Stimulated activated CD4-positive, alpha-beta T cell treated with anti-CD3 and anti-CD28 coated beads, Interleukin-4, amount 100 ng/mL, for 24 hours (primary cell): Measurements from ENCODE around the gene RBMS3.

ENCODE experiments used
- DNase-seq: peaks from one replicate; pipeline ENCODE4 v3.0.0-alpha.2; 2020

The RBMS3 gene

DNA sequence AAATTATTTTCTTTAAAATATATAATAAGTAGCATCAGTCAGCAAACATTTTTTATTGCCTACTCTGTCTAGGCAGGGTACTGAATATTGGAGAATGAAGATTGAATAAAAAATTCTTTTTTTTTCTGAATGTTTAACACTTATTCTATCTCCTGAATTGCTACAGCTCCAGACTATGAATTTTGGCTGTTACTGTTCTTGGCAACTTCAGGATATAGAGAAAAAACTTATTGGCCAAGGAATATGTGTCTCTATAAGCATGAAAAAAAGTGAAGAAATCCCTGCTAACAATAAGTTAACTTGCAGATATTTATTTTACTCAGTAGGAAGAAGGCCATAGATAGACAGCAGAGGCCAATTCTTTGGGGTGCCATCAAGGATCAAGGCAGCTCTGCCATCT lies 309.6 kb downstream of the RBMS3 start:
- no peak for DNase-seq

DNA sequence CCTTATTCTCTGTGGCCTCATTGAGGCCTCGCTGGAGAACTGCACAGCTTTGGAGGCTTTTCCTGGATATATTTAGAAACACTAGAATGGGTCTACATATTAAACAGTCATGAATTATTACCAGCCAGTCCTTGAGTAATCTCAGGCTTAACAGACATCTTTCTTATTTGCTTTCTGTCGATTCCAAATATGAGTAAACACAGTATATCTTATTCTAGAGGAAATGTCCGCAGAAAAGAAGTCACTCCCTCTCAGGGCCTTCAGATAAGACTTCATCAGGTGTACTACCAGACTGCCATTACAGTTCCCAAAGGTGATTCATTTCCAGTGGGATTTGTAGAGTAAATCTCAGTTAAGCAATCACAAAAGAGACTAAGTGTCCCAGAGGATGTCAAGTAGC lies 310.7 kb downstream of the RBMS3 start:
- DNase-seq, result no peak

DNA sequence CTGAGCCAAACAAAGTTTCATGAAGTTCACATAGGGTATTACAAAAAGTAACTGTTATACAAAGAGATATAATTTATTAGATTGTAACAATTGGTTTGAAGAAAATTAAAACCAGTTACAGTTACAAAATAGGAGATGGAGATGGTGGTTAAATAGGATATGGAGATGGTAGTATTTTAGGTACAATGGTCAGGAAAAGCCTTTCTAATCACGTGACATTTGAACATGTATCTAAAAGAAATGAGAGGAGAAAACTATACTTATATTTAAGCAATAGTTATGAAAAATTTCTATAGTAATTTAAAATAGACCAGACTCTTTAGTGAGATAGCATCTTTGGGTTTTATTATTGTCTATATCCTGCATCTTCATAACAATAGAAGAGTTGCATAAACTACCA lies 312.9 kb downstream of the RBMS3 start:
- DNase-seq, result no peak

DNA sequence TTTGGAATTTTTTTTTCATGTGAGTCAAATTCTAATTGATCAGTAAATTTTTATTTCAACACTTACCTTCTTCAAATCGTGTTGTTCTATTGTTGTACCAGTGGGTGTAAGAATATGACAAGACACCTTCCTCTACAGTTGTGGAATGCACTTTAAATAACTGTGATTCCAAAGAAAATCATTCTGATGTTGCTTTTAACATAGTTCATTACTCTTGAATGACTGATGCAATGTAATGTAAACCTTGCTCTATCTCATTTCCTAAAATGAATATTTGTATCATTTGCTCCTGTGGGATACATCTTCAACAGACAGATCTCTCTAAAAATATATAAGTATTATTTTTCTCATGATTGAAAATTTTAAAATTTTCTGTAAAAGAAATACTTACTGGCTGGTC lies 313.4 kb downstream of the RBMS3 start:
- DNase-seq, result no peak

DNA sequence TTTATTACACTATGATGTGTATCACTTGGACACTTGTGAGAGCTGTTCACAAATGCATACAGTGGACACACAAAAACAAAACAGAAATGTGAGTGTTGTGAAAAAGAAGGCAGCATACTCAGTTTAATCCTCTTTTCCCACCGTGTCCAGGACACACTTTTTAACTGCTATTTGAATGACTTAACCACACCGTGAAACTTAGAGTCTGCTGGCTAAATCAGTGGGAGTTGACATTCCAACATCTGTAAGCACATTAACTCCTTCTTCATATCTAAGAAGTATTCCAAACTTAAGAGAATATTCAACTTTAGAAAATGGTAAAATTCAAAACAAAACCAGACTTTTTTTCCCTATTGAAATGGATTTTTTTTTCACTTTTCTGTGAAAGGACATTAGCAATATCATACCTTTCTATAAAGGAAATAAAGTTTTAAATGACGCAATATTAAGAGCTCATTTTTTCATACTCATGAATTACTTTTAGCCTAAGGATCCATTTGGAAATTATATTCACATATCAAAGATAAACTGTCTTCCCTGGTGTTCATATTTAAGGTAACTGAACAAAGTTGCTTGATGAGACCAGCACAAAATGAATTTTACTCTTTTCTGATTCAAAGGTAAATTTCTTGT lies 316.6 kb downstream of the RBMS3 start:
- DNase-seq, result no peak

DNA sequence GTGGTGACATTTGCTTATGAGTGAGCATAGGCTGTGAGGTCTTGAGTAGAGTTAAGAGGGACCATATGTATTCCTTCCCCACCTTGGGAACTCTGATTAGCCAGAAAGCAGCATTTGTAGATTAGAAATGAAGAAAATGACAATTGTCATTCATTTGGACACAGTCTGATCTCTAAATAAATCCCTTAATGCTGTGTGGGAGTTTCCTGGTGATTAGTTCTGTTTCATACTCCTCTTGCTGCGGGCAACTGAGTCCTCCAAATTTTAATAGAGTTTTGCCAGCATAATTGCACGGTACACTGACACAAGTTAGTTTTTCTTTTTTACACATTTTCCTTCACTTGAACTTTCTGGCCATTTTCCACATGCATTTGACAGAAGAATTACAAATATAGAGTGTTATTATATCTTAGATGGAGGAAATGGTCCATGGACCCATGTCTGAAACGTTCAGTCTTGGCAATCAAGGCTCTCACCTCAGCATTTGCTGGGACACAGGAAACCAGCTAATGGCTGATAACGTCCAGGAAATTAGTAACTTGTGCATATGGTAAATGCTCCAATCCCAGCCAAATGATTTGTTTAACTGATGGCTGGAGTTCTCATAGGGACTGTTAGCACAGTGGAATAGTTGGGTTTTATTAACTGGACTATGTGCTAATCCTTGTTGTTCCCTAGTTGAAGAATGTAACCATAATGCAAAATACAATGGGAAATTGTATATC lies 321.2 kb downstream of the RBMS3 start:
- no peak for DNase-seq

DNA sequence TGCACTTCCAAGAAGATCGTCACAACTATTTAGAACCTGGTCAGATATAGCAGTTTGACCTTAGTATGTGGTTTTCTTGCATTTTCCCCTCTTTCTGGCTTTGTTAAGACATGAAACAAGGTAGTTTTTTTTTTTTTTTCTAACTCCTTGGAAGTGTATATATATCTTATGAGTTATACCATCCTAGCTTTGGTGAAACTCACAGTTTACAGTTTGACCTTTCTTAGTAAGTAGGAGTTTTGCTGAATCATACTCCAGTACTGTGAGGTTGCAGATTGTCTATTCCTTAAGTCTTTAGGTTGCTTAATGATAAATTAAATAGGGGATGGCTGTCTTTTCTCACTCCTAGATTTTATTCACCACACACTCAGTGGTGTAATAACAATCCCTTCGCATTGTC lies 325.0 kb downstream of the RBMS3 start:
- no peak for DNase-seq

DNA sequence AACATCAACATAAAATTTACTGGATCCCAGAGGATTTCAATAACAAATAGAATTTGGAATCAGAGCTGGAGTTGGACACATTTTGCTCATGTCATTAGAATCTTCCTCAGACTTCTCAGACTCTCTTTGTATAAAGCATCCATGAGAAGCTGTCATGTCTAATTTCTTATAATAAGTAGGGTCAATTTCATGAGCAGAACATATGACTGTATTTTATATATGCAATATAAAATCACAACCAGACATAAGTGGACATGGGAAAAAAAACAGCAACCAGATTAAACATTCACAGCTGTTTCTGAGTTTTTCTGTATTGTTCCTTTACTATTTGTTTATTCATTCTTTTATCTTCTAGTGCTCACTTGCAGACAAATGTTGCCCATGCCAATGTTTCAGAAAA lies 325.5 kb downstream of the RBMS3 start:
- DNase-seq, result no peak

DNA sequence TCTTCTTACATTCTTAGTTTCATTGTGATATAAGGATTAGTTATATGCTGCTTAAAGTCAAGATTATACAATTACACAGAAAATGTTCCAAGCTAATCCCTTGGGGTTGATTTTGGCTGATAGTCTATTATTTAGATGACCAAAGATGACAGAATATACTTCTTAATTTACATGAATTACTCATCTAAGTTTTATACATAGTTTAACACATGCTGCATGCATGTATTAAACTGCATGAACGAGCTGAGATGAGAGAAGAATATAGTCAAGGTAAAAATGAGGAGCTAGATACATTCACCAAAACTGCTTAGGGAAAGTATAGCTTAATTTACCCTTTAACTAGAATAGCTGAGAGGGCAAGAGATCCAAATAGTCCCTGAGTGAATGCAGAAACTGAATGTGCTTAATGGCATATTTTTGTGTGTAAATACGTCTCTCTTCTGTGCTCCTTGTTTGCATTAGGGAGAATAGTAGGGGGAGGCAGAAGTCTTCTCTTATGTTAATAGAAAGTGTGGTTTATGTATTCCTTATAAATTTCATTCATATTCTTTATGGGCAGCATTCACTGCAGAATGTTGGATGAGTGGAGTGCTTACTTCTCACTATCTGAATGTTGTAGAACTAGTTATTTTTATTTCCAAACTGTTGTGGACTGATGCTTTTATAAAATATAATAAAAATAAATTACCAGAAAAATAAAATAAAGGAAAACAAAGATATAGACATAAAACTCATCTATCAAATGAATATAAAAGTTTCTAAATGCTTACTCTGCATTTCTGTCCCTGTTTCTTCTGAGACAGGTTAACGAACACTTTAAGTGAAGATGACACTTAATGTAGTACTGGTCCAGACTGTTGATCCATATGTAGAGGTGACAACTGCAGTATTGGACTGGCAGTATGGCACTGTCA lies 327.8 kb downstream of the RBMS3 start:
- DNase-seq, result no peak

DNA sequence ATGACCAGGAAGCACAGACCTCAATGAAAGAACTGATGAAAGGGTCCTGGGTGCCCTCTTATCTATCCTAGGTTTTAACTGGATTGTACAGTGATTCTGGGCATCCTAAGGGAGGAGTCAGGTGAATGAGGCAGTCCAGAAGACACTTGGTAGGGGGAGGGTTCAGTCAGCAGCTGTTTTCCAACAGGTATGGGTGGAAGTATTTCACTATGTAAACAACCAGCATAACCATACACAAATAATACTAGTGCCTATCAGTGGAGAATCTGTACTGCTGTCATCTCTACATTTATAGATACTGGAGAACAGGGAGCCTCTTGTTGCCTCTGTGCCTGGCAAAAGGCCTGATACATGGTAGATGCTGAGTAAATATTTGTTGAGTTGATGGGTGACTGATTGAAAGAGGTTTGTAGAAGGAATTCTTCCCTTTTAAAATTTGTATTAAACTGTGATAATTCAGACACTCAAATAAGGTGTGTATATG lies 328.5 kb downstream of the RBMS3 start:
- DNase-seq, result no peak

DNA sequence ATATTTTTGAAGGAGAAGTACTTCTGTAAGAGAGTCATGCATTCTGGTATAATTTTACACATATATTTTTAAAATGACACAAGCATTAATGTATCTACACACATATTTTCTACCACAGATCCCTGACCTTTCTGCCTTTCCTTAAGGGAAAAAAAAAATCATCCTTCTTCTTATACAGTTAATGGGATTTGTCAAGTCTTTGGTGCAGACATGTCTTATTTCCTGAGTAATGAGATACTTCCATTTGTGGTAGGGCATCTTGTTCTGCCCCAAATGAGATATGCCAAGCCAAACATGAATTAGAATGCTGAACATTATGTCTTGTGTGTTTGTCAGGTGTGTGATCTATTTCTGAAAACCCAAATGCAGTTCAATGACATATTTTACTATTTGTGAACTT lies 329.9 kb downstream of the RBMS3 start:
- no peak for DNase-seq

DNA sequence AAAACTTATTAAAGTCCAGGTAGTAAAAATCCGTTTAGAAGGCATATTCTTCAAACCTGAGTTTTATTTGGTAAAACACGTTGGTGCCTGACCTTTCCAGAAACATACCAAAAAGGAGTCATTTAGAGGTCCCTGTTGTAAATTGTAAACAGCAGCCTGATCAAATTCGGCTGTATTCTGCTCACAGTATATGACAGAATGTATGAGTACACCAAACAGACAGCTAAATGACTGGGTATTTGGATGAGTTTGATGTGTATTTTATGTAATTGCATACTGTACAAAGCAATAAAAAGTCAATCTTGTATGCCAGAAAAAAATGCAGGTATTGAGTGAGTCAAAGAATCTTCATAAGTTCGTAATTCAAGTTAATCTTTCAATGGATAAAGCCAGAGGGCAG lies 330.4 kb downstream of the RBMS3 start:
- DNase-seq, result no peak

DNA sequence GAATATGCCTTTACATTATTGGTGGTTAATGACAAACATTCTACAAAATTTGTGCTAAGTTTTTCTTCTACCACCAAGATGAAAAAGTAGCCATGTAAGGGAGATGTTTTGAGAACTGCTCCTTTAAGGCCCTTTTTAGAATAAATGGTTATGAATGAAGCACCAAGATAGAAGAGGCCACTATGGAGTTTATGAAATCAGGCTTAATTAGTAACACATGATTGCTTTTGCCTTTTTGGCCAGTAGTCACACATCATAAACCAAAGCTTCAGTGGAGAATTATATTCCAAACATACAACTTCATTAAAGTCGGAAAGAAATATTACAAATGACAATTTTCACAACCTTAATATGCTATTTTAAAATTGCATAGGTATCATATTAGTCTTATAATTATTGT lies 331.7 kb downstream of the RBMS3 start:
- DNase-seq, result no peak

DNA sequence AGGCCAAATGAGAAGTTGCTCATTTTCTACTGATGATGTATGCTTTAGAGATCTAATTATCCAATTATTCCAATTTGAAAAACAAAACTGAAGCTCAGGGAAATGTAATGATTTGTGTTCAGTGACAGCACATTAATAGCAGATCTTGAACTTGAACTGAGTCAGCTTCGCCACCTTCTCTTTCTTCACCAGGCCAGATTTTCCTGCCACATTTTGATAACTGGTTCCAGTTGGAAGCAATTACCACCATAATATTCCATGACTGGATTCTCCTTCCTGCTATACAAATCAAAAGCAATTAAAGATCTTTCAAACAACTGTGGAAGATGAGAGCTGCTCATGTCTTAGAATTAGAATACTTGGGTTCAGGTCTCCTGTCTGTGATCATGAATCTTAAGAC lies 334.1 kb downstream of the RBMS3 start:
- DNase-seq, result no peak

DNA sequence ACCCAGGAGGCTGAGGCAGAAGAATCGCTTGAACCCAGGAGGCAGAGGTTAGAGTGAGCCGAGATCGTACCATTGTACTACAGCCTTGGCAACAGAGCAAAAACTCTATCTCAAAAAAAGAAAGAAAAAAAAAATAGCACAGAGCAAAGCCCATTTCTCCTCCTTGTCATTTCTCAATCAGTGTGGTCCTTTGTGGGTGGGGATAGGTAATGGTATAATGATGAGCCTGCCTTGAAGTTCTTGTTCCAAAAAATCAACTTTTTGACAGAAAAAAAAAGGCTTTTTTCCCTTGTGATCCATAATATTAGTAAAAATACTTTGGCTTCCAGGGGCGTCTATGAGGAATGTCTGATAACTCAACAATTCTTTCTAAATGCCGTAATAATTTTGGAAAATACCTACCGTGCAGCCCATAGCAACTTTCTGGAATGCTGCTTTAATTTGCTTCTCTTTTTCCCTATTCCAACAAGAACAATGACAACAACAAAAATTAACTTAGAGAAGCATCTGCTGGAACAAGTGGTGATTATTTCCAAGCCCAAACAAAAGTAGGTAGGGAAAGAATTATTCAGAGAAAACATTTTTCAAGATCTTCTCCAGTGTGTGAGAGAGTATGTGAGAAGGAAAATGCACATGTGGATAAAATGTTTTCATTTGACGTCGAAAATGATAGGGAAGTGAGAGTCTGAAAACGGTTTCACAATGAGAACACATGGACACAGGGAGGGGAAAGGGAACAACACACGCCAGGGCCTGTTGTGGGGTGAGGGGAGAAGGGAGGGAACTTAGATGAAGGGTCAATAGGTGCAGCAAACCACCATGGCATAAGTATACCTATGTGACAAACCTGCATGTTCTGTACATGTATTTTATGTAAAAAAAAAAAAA lies 337.8 kb downstream of the RBMS3 start:
- DNase-seq, result no peak

DNA sequence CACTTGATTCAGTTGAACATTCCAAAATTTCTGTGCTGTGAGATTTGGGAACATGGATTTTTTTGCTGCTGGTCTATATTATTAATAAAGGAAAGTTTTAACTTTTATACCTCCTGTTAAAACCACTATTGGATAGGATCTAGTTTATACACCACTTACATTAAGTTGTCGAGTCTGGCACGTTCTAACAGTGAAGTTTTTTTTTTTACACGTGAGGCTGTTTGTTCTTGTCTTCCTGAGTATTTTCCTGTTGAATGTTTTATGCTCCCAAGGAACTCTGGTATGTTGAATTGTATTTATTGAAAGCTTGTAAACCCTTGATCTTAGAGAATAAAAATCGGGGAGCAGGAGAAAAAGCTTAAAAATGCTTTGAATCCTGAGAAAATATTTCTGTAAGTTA lies 338.8 kb downstream of the RBMS3 start:
- no peak for DNase-seq

DNA sequence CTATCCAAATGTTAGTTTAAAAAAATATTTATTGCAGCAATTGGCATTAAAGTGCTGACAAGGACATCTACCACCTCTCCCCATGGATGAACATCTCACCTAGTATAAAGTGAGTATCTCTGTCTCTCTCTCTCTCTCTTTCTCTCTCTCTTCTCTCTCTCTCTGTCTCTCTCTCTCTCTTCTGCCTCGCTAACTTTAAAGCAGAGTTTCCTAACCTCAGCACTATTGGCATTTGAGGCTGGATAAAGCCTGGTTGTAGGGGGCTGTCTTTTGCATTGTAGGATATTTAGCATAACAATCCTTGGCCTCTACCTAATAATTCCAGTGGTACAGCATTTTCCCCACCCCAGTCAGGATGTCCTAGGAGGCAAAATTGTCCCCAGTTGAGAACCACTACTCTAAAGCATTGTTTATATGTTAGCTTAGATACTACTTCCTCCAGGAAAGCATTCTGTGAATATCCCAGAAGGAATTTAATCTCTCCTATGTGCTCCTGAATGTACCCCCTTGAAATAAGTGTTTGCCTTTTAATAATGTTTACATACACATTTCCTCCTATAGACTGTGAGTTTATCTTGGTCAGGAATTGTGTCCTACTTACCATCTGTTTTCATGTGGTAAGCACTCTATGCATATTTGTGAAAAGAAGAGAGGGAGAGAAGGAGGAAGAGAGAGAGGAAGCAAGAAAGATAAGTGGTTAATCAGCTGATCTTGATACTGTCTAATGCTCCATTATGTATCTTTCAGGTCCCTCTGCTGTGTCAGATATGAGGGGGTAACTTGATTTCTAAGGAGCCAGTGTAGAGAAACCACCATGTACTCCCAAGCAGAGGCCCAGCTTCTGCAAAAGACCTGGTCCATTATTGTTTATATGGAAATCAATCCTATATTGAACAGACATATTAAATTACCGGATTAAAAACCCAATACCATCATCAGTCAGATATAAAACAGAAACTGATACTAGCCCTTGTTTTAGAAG lies 346.6 kb downstream of the RBMS3 start:
- DNase-seq, result no peak

DNA sequence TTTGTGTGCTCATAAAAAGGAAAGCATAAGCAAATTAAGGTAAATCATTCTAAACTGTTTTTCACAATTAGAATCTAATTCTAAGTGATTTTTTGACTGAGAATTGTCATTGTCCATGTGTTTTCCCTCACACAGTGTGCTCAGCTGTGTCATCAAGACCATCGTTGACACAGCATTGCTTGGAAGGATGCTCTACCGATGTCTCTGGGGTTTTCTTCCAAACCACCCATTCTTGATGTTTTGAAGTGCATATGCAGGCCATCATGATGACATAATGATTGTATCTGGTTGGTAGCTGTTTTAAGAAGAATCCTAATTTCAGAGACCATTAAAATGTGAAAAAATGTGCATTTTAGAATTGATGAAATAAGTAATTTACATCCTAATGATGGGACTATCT lies 347.9 kb downstream of the RBMS3 start:
- no peak for DNase-seq

DNA sequence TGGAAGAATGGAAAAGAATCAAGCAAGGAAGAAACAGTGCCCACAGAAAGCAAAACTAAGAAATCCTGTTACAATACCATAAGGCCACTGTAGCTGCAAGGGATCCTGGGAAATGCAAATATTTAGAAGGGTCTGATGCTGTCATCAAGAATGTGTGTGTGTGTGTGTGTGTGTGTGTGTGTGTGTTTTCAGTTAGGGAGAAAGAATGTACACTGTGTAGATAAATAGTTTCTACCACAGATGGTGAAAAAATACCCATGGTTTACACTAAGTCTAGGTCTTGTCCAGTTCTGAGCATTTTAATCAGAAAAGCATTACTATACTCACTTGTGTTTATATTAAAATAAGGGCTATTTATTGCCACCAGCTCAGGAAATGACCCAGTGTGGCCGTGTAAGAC lies 355.0 kb downstream of the RBMS3 start:
- no peak for DNase-seq

DNA sequence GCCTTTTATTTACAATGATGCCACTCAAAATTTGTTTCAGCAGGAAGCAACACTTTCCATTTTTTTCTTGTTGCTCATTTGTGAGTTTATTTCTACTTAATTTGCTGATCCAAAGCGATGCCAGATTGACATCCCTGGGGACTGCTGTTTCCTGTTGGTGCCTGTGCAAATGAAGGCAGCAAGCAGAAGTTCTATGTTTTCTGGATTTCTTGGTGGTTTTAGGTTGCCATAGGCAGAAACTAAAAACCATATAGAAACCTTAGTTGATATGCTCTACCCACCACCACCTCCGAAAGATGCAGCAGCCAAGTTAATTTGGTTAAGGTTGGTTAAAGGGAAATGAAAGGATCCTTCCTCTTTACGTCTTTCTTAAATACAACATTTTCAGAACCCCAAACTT lies 356.2 kb downstream of the RBMS3 start:
- no peak for DNase-seq

DNA sequence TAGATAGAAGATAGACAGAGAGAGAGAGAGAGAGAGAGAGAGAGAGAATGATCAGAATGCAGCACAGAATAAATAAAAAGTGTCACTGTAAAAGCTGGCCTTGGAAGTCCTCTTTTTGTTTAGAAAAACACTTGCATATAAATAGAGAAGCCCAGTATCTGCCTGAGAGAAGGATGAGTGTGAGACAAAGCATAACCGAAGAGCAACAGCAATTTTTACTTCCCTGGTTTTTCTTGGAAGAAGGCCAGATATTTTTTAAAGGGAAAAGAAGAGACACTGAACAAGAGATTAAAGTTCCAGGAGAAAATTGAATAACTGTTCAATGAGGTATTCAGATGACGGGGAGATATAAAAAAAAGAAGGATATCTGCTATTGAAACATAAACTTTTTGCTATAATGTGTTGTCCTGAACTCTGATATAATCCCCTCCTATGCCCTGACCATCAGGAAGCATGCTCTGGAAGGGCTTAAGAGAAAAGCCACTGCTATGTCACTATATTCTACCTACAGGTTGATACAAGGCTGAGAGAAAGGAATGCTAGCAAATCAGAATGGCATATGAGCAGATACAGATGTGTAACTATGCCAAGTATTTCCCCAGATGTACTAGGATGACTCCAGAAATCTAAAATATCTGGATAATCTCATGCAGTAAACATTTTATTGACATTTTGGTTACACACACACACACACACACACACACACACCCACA lies 358.9 kb downstream of the RBMS3 start:
- no peak for DNase-seq
